HG03139 (cell line): ENCODE data around the gene MRPS25.
"Not testable (repeated sequence)": the region's sequence is repeated elsewhere in the genome, so short reads cannot be mapped to it uniquely, and the experiment has no call there.

Experiments
- ATAC-seq: cut with Tn5 transposase; IDR thresholded peaks from one replicate; pipeline ENCODE4 v1.9.1; 2021; ENCODE audit not compliant: unreplicated experiment

MRPS25 gene

GRCh38 chr3:15044326-15044725 lies 20.8 kb downstream of the MRPS25 start:
- no peak for ATAC-seq

GRCh38 chr3:15043408-15044171 lies 21.5 kb downstream of the MRPS25 start:
- no peak for ATAC-seq

GRCh38 chr3:15042936-15043335 lies 22.2 kb downstream of the MRPS25 start:
- ATAC-seq: no peak

GRCh38 chr3:15041950-15042349 lies 23.2 kb downstream of the MRPS25 start:
- ATAC-seq: no peak

GRCh38 chr3:15040844-15041243 lies 24.3 kb downstream of the MRPS25 start:
- ATAC-seq: no peak

- no peak for ATAC-seq
These were observed 26.8 kb downstream of the MRPS25 start for GRCh38 chr3:15038306-15038705.

GRCh38 chr3:15033103-15033502 lies 32.0 kb downstream of the MRPS25 start:
- ATAC-seq: no peak

- ATAC-seq: no peak
These were observed 32.5 kb downstream of the MRPS25 start for GRCh38 chr3:15032650-15033049.

- no peak for ATAC-seq
These were observed 35.5 kb downstream of the MRPS25 start for GRCh38 chr3:15029625-15030024.

- no peak for ATAC-seq
These were observed 41.4 kb downstream of the MRPS25 start for GRCh38 chr3:15023719-15024118.

- no peak for ATAC-seq
These were observed 41.9 kb downstream of the MRPS25 start for GRCh38 chr3:15023249-15023648.

- no peak for ATAC-seq
These were observed 47.9 kb downstream of the MRPS25 start for GRCh38 chr3:15017191-15017590.

- no peak for ATAC-seq
These were observed 49.7 kb downstream of the MRPS25 start for GRCh38 chr3:15015456-15015855.

- no peak for ATAC-seq
These were observed 50.3 kb downstream of the MRPS25 start for GRCh38 chr3:15014606-15015328.

GRCh38 chr3:15011174-15011573 lies 53.9 kb downstream of the MRPS25 start:
- no peak for ATAC-seq

GRCh38 chr3:15010664-15011063 lies 54.5 kb downstream of the MRPS25 start:
- ATAC-seq: no peak

GRCh38 chr3:15009167-15009566 lies 55.9 kb downstream of the MRPS25 start:
- ATAC-seq: no peak

GRCh38 chr3:15007681-15008141 lies 57.4 kb downstream of the MRPS25 start:
- no peak for ATAC-seq

GRCh38 chr3:14999182-14999581 lies 65.9 kb downstream of the MRPS25 start:
- ATAC-seq: not testable (repeated sequence)
